Measurements from ENCODE around the gene C4orf51. TPM values are rescaled to one million over a fixed set of nuclear protein-coding genes. Genes with fewer than 3 reads are reported as not detected.

C4orf51 gene
- total RNA-seq, 1 experiment from 2014 or later: not detected

GRCh38 chr4:145734576-145735346, 54.8 kb downstream of the C4orf51 start:
- in situ Hi-C loops (cut with HindIII; ENCODE audit: low pct_unique_long_range_greater_than_20kb, low sequenced_read_pairs): no loop called here
- DNase-seq (ENCODE audit: low read depth, low spot score): no peak

GRCh38 chr4:145735347-145735675, 55.4 kb downstream of the C4orf51 start:
- DNase-seq (ENCODE audit: low read depth, low spot score): no peak
- in situ Hi-C loops (cut with HindIII; ENCODE audit: low pct_unique_long_range_greater_than_20kb, low sequenced_read_pairs): no loop called here

- in situ Hi-C loops (cut with HindIII; ENCODE audit: low pct_unique_long_range_greater_than_20kb, low sequenced_read_pairs): no loop called here
- no peak for DNase-seq (ENCODE audit: low read depth, low spot score)
Observed at GRCh38 chr4:145735827-145736226, 55.9 kb downstream of the C4orf51 start.

- in situ Hi-C loops (cut with HindIII; ENCODE audit: low pct_unique_long_range_greater_than_20kb, low sequenced_read_pairs): no loop called here
- DNase-seq (ENCODE audit: low read depth, low spot score): no peak
Observed at GRCh38 chr4:145736241-145736831, 56.4 kb downstream of the C4orf51 start.

- in situ Hi-C loops (cut with HindIII; ENCODE audit: low pct_unique_long_range_greater_than_20kb, low sequenced_read_pairs): no loop called here
- DNase-seq (ENCODE audit: low read depth, low spot score): no peak
Observed at GRCh38 chr4:145739845-145740244, 59.9 kb downstream of the C4orf51 start.

GRCh38 chr4:145740806-145741205, 60.9 kb downstream of the C4orf51 start:
- DNase-seq (ENCODE audit: low read depth, low spot score): no peak
- in situ Hi-C loops (cut with HindIII; ENCODE audit: low pct_unique_long_range_greater_than_20kb, low sequenced_read_pairs): no loop called here

GRCh38 chr4:145743641-145744040, 63.7 kb downstream of the C4orf51 start:
- DNase-seq (ENCODE audit: low read depth, low spot score): no peak
- in situ Hi-C loops (cut with HindIII; ENCODE audit: low pct_unique_long_range_greater_than_20kb, low sequenced_read_pairs): no loop called here

- in situ Hi-C loops (cut with HindIII; ENCODE audit: low pct_unique_long_range_greater_than_20kb, low sequenced_read_pairs): no loop called here
- no peak for DNase-seq (ENCODE audit: low read depth, low spot score)
Observed at GRCh38 chr4:145755802-145756201, 75.9 kb downstream of the C4orf51 start.

GRCh38 chr4:145756244-145756643, 76.3 kb downstream of the C4orf51 start:
- DNase-seq (ENCODE audit: low read depth, low spot score): no peak
- in situ Hi-C loops (cut with HindIII; ENCODE audit: low pct_unique_long_range_greater_than_20kb, low sequenced_read_pairs): no loop called here

- in situ Hi-C loops (cut with HindIII; ENCODE audit: low pct_unique_long_range_greater_than_20kb, low sequenced_read_pairs): no loop called here
- DNase-seq (ENCODE audit: low read depth, low spot score): no peak
Observed at GRCh38 chr4:145757188-145757587, 77.2 kb downstream of the C4orf51 start.

- no peak for DNase-seq (ENCODE audit: low read depth, low spot score)
- in situ Hi-C loops (cut with HindIII; ENCODE audit: low pct_unique_long_range_greater_than_20kb, low sequenced_read_pairs): no loop called here
Observed at GRCh38 chr4:145760176-145760575, 80.2 kb downstream of the C4orf51 start.

GRCh38 chr4:145760961-145761929, 81.3 kb downstream of the C4orf51 start:
- in situ Hi-C loops (cut with HindIII; ENCODE audit: low pct_unique_long_range_greater_than_20kb, low sequenced_read_pairs): no loop called here

GRCh38 chr4:145762719-145763118, 82.8 kb downstream of the C4orf51 start:
- in situ Hi-C loops (cut with HindIII; ENCODE audit: low pct_unique_long_range_greater_than_20kb, low sequenced_read_pairs): no loop called here
- no peak for DNase-seq (ENCODE audit: low read depth, low spot score)

More at GRCh38 chr4:145760961-145761929, 81.3 kb downstream of the C4orf51 start:
- no peak for DNase-seq (ENCODE audit: low read depth, low spot score)

- in situ Hi-C loops (cut with HindIII; ENCODE audit: low pct_unique_long_range_greater_than_20kb, low sequenced_read_pairs): no loop called here
- DNase-seq (ENCODE audit: low read depth, low spot score): no peak
Observed at GRCh38 chr4:145763399-145763798, 83.5 kb downstream of the C4orf51 start.

GRCh38 chr4:145766273-145766672, 86.3 kb downstream of the C4orf51 start:
- in situ Hi-C loops (cut with HindIII; ENCODE audit: low pct_unique_long_range_greater_than_20kb, low sequenced_read_pairs): no loop called here
- DNase-seq (ENCODE audit: low read depth, low spot score): no peak

GRCh38 chr4:145769450-145770037, 89.6 kb downstream of the C4orf51 start:
- in situ Hi-C loops (cut with HindIII; ENCODE audit: low pct_unique_long_range_greater_than_20kb, low sequenced_read_pairs): no loop called here
- no peak for DNase-seq (ENCODE audit: low read depth, low spot score)

GRCh38 chr4:145770124-145770523, 90.2 kb downstream of the C4orf51 start:
- in situ Hi-C loops (cut with HindIII; ENCODE audit: low pct_unique_long_range_greater_than_20kb, low sequenced_read_pairs): no loop called here
- DNase-seq (ENCODE audit: low read depth, low spot score): no peak

GRCh38 chr4:145772347-145772746, 92.4 kb downstream of the C4orf51 start:
- no peak for DNase-seq (ENCODE audit: low read depth, low spot score)
- in situ Hi-C loops (cut with HindIII; ENCODE audit: low pct_unique_long_range_greater_than_20kb, low sequenced_read_pairs): no loop called here

All from SK-MEL-5 (cell line).